SK-N-MC (cell line): ENCODE data around the gene GLP1R.

Experiments
- EZH2 ChIP-seq: fragments of 200-600 bp; sonication (generic); IDR thresholded peaks from one replicate; pipeline ENCODE4 v1.6.1; 2017; ENCODE audit warnings: antibody characterized with exemption
- POLR2AphosphoS5 ChIP-seq: IDR thresholded peaks from 2 replicates; pipeline ENCODE4 v1.6.1; 2012; ENCODE audit warnings: mild to moderate bottlenecking, low read depth, low read length, borderline replicate concordance

DNA sequence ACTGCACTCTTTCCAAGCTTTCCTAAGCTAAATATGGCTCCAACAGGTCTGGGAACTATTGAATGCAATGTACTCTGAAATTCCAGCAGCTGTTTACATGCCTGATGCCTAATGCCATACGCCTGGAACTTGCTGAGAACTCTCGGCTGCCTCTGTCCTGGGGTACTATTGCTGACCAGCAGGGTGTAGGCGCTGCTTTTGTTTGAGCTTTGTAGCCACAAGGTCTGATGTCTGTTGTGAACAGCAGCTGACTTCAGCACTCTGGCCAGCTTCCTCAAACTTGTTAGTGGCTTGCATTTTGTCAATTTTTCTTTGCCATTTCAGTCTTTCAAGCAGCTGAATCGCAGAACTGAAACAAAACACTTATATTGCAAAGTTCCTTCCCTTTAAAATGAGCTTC, 39.8 kb downstream of the GLP1R start:
- TF ChIP-seq POLR2AphosphoS5 (no peak), EZH2 (no peak)
